ENCODE data around the gene POLD2.

Gene POLD2

DNA sequence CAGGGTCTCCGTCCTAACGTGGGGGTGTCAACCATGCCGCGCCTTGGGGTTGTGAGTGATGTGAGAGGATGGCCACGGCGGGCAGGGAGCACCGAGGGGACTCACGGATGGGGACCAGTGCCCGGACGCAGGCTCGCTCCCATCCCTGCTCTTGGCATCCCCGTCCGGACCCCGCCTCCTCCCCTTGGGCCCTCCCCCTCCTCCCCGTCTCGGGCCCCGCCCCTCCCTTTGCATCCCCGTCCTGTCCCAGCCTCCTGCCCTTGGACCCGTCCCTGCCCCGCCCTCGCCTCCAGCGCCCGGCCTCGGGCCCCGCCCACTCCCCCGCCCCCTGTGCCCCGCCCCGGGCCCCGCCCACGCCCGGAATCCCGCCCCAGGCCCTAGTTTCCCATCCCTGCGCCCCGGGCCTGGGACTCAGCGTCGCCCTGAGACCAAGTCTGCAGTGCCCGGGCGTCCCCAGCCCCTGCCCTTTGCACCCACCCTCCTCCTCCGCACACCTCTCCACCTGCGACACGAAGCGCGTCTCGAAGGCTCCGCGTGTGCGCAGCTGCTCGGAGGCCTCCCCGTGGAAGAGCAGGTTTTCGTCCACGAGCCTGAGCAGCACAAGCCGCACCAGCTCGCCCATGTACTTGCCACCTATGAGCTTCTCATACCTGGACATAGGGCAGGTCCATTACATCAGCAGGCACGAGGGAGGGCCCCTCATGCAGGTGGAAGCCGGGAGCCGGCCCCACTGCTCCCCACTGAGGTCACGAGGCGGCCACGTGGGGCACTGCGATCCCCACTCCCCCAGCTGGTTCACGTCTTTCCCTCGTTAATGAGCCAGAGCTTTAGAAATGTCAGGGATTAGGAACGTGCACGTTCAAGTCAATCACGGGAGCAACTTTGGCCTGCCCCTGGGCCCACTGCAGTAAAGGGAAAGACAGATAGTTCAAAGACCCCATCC is 22.9 kb upstream of the POLD2 start:
- Histone ChIP-seq H3K27me3 (ENCODE audit: insufficient read depth, low read length, poor library complexity, severe bottlenecking) (no peaks in the 10 kb centered on the region), H3K4me2 (ENCODE audit: low read depth, low read length, poor library complexity, severe bottlenecking) (no peak overlapping the region), H2AFZ (ENCODE audit: low read length) (no peak overlapping the region), H3K9me2 (replicated peaks; ENCODE audit: low read depth, low read length) (no peaks in the 10 kb centered on the region), H3K36me3 (ENCODE audit: insufficient read depth, low read length) (no peaks in the 10 kb centered on the region), H3K79me2 (ENCODE audit: insufficient read depth, low read length) (no peaks in the 10 kb centered on the region), H3K9ac (ENCODE audit: low read depth, low read length, poor library complexity, severe bottlenecking) (no peak overlapping the region), H3K4me3 (ENCODE audit: low read length, poor library complexity, severe bottlenecking) (no peak overlapping the region), H3F3A (ENCODE audit: low read depth) (no peaks in the 10 kb centered on the region), H3K9me3 (ENCODE audit: insufficient read depth, low read depth, low read length) (no peaks in the 10 kb centered on the region), H4K20me1 (ENCODE audit: insufficient read depth, low read length, poor library complexity, severe bottlenecking) (no peaks in the 10 kb centered on the region), H3K4me1 (ENCODE audit: insufficient read depth, low read length, poor library complexity, severe bottlenecking) (no peaks in the 10 kb centered on the region)
- TF ChIP-seq EZH2phosphoT487 (IDR thresholded peaks at IDR 0.05; ENCODE audit: borderline replicate concordance): no peak
- TF ChIP-seq, protein P1, sequence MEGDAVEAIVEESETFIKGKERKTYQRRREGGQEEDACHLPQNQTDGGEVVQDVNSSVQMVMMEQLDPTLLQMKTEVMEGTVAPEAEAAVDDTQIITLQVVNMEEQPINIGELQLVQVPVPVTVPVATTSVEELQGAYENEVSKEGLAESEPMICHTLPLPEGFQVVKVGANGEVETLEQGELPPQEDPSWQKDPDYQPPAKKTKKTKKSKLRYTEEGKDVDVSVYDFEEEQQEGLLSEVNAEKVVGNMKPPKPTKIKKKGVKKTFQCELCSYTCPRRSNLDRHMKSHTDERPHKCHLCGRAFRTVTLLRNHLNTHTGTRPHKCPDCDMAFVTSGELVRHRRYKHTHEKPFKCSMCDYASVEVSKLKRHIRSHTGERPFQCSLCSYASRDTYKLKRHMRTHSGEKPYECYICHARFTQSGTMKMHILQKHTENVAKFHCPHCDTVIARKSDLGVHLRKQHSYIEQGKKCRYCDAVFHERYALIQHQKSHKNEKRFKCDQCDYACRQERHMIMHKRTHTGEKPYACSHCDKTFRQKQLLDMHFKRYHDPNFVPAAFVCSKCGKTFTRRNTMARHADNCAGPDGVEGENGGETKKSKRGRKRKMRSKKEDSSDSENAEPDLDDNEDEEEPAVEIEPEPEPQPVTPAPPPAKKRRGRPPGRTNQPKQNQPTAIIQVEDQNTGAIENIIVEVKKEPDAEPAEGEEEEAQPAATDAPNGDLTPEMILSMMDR (conservative IDR thresholded peaks at IDR 0.05; ENCODE audit: low read length): no peak

DNA sequence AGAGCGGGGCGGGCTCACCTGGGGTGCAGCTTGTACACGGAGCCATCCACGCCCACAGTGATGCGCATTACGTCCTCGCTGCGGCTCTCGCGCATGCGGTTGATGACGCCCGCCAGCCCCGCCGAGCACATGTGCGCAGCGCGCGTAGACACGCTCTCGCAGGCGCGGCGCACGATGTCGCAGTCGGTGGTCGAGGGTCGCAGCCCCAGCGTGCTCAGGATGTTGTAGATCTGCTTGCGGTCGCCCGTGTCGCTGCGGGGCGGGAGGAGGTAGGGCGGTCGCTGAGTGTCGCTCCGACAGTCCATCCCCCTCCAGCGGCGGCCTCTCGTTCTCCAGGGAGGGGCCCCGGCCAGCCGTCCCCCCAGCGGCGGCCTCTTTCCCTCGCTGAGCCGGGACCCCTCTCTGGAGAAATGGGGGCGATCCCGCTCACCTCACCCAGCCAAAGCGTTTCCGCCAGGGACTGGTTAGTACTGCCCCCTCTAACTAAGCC is 22.2 kb upstream of the POLD2 start:
- Histone ChIP-seq H3K9ac (ENCODE audit: low read depth, low read length, poor library complexity, severe bottlenecking) (no peak overlapping the region), H3F3A (ENCODE audit: low read depth) (no peaks in the 10 kb centered on the region), H3K36me3 (ENCODE audit: insufficient read depth, low read length) (no peaks in the 10 kb centered on the region), H3K79me2 (ENCODE audit: insufficient read depth, low read length) (no peaks in the 10 kb centered on the region), H4K20me1 (ENCODE audit: insufficient read depth, low read length, poor library complexity, severe bottlenecking) (no peaks in the 10 kb centered on the region), H3K27me3 (ENCODE audit: insufficient read depth, low read length, poor library complexity, severe bottlenecking) (no peaks in the 10 kb centered on the region), H3K9me3 (ENCODE audit: insufficient read depth, low read depth, low read length) (no peaks in the 10 kb centered on the region), H3K9me2 (replicated peaks; ENCODE audit: low read depth, low read length) (no peaks in the 10 kb centered on the region), H3K4me1 (ENCODE audit: insufficient read depth, low read length, poor library complexity, severe bottlenecking) (no peaks in the 10 kb centered on the region), H2AFZ (ENCODE audit: low read length) (no peak overlapping the region), H3K4me3 (ENCODE audit: low read length, poor library complexity, severe bottlenecking) (no peak overlapping the region), H3K4me2 (ENCODE audit: low read depth, low read length, poor library complexity, severe bottlenecking) (no peak overlapping the region)
- TF ChIP-seq, protein P1 (conservative IDR thresholded peaks at IDR 0.05; ENCODE audit: low read length): no peak
- TF ChIP-seq EZH2phosphoT487 (IDR thresholded peaks at IDR 0.05; ENCODE audit: borderline replicate concordance): no peak

DNA sequence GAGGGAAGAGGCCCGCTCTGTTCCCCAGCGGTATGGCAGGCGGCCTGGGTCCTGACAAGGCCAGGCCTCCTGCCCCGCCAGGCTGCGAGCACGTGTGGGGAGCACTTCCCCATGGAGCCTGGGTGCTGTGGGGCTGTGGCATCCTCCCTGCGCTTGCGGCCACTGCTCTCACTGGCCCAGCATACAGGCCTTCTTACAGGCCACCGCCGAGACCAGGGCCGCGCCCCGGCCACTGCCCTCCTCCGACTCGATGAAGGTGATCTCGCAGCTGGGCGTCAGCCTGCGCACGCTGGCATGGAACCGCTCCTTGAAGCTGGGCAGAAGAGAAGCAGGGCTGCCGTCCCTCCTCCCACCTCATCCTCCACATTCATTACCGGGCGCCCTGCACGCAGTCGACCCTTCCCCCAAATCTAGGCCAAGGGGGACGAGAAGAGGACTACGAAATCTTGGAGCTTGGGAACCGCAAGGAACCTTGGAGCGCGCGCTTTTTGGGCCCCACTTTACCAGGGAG is 21.7 kb upstream of the POLD2 start:
- no peaks in the 10 kb centered on the region for H3K9me2 ChIP-seq (replicated peaks; ENCODE audit: low read depth, low read length)
- no peaks in the 10 kb centered on the region for H3K36me3 ChIP-seq (ENCODE audit: insufficient read depth, low read length)
- H3K9me3 ChIP-seq (ENCODE audit: insufficient read depth, low read depth, low read length): no peaks in the 10 kb centered on the region
- H3K27me3 ChIP-seq (ENCODE audit: insufficient read depth, low read length, poor library complexity, severe bottlenecking): no peaks in the 10 kb centered on the region
- no peaks in the 10 kb centered on the region for H3F3A ChIP-seq (ENCODE audit: low read depth)
- H3K4me1 ChIP-seq (ENCODE audit: insufficient read depth, low read length, poor library complexity, severe bottlenecking): no peaks in the 10 kb centered on the region
- H3K79me2 ChIP-seq (ENCODE audit: insufficient read depth, low read length): no peaks in the 10 kb centered on the region
- TF ChIP-seq EZH2phosphoT487 (IDR thresholded peaks at IDR 0.05; ENCODE audit: borderline replicate concordance): no peak
- TF ChIP-seq, protein P1 (conservative IDR thresholded peaks at IDR 0.05; ENCODE audit: low read length): no peak
- H3K9ac ChIP-seq (ENCODE audit: low read depth, low read length, poor library complexity, severe bottlenecking): no peak overlapping the region
- no peaks in the 10 kb centered on the region for H4K20me1 ChIP-seq (ENCODE audit: insufficient read depth, low read length, poor library complexity, severe bottlenecking)
- H2AFZ ChIP-seq (ENCODE audit: low read length): no peak overlapping the region
- H3K4me3 ChIP-seq (ENCODE audit: low read length, poor library complexity, severe bottlenecking): no peak overlapping the region
- no peak overlapping the region for H3K4me2 ChIP-seq (ENCODE audit: low read depth, low read length, poor library complexity, severe bottlenecking)

All from Loucy (cell line).